Measurements from ENCODE around the gene CPA4. TPM values are rescaled to one million over a fixed set of nuclear protein-coding genes. Genes with fewer than 3 reads are reported as not detected.

The CPA4 gene
- total RNA-seq, 1 donor from 2014 or later: not detected

GRCh38 chr7:130345136-130345535, 52.2 kb downstream of the CPA4 start:
- DNase-seq (ENCODE audit: low spot score): no peak
- H3K4me1 Mint-ChIP-seq (ENCODE audit: low read depth): peaks cover 3% of the 10 kb centered on the region
- H3K9me3 Mint-ChIP-seq: no peaks in the 10 kb centered on the region
- no peaks in the 10 kb centered on the region for H3K36me3 Mint-ChIP-seq (ENCODE audit: low read depth)
- H3K27ac Mint-ChIP-seq: no peak overlapping the region
- H3K4me3 Mint-ChIP-seq (ENCODE audit: low read depth): no peak overlapping the region
- intact Hi-C loops (cut with micrococcal nuclease): no loop called here
- peaks cover 6% of the 10 kb centered on the region for H3K27me3 Mint-ChIP-seq (ENCODE audit: low read depth)

GRCh38 chr7:130345725-130346124, 52.8 kb downstream of the CPA4 start:
- no peak for DNase-seq (ENCODE audit: low spot score)
- Mint-ChIP-seq H3K4me1 (ENCODE audit: low read depth) (peaks cover 3% of the 10 kb centered on the region), H3K4me3 (ENCODE audit: low read depth) (no peak overlapping the region), H3K27ac (no peak overlapping the region), H3K9me3 (no peaks in the 10 kb centered on the region), H3K27me3 (ENCODE audit: low read depth) (peaks cover 6% of the 10 kb centered on the region), H3K36me3 (ENCODE audit: low read depth) (no peaks in the 10 kb centered on the region)
- intact Hi-C loops (cut with micrococcal nuclease): no loop called here

DNA sequence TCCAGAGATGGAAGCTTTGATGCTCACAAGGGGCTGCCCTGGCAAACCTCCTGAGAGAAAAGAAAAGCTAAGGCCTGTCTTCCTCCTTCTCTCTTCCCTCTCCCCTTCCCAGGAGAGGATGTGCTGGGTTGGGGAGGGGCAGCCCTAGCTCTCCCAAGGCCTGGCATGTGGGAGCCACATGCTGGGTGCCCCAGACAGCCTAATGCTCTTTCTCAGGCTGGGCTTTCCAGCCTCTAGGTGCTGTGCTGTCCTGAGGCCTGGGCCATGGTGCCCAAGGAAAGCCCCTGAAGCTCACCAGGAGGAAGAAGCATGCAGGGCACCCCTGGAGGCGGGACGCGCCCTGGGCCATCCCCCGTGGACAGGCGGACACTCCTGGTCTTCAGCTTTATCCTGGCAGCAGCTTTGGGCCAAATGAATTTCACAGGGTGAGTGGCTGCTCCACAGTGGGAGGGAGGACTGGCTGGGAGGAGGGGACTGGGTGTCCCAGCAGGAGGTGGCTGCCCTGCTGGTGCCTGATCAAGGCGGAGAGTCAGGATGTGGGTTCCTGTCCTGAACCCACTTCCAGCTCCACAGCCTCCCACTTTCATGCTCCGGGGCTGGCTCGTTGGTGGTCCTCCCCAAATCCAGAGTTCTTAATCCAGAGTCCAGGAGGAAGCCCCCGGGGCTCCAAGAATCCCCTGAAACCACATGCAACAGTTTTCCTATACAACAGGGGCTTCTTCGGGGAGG, 53.4 kb downstream of the CPA4 start:
- no peak overlapping the region for H3K4me3 Mint-ChIP-seq (ENCODE audit: low read depth)
- intact Hi-C loops (cut with micrococcal nuclease): no loop called here
- no peaks in the 10 kb centered on the region for H3K36me3 Mint-ChIP-seq (ENCODE audit: low read depth)
- H3K9me3 Mint-ChIP-seq: no peaks in the 10 kb centered on the region
- no peak overlapping the region for H3K27ac Mint-ChIP-seq
- DNase-seq (ENCODE audit: low spot score): no peak
- peaks cover 6% of the 10 kb centered on the region for H3K27me3 Mint-ChIP-seq (ENCODE audit: low read depth)
- H3K4me1 Mint-ChIP-seq (ENCODE audit: low read depth): peaks cover 4% of the 10 kb centered on the region

DNA sequence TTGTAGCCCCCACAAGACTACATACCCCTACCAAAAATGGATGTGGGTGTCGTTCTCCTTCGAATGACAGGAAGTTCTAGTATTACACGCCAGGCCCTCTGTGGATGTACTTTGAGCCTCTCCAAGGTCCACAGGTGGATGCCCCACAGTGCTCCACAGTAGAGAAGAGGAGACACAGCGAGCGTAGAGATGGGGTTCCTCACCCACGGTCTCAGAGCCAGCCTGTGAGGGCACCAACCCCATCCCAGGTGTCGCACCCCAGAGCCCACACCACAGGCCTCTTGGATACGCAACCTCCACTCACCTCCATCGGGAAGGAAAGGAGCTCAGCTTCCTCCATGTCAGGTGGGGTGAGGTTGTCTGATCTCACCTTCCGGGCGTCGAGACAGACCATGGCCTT, 54.0 kb downstream of the CPA4 start:
- Mint-ChIP-seq H3K27ac (no peak overlapping the region), H3K27me3 (ENCODE audit: low read depth) (peaks cover 6% of the 10 kb centered on the region), H3K9me3 (no peaks in the 10 kb centered on the region), H3K36me3 (ENCODE audit: low read depth) (no peaks in the 10 kb centered on the region), H3K4me1 (ENCODE audit: low read depth) (peaks cover 8% of the 10 kb centered on the region), H3K4me3 (ENCODE audit: low read depth) (no peak overlapping the region)
- intact Hi-C loops (cut with micrococcal nuclease): no loop called here
- DNase-seq (ENCODE audit: low spot score): no peak

- H3K4me1 Mint-ChIP-seq (ENCODE audit: low read depth): peaks cover 9% of the 10 kb centered on the region
- no peak overlapping the region for H3K27ac Mint-ChIP-seq
- peaks cover 4% of the 10 kb centered on the region for H3K27me3 Mint-ChIP-seq (ENCODE audit: low read depth)
- H3K9me3 Mint-ChIP-seq: no peaks in the 10 kb centered on the region
- no peak for DNase-seq (ENCODE audit: low spot score)
- no peak overlapping the region for H3K4me3 Mint-ChIP-seq (ENCODE audit: low read depth)
- H3K36me3 Mint-ChIP-seq (ENCODE audit: low read depth): no peaks in the 10 kb centered on the region
- intact Hi-C loops (cut with micrococcal nuclease): no loop called here
Observed at GRCh38 chr7:130349911-130350782, 57.2 kb downstream of the CPA4 start.

DNA sequence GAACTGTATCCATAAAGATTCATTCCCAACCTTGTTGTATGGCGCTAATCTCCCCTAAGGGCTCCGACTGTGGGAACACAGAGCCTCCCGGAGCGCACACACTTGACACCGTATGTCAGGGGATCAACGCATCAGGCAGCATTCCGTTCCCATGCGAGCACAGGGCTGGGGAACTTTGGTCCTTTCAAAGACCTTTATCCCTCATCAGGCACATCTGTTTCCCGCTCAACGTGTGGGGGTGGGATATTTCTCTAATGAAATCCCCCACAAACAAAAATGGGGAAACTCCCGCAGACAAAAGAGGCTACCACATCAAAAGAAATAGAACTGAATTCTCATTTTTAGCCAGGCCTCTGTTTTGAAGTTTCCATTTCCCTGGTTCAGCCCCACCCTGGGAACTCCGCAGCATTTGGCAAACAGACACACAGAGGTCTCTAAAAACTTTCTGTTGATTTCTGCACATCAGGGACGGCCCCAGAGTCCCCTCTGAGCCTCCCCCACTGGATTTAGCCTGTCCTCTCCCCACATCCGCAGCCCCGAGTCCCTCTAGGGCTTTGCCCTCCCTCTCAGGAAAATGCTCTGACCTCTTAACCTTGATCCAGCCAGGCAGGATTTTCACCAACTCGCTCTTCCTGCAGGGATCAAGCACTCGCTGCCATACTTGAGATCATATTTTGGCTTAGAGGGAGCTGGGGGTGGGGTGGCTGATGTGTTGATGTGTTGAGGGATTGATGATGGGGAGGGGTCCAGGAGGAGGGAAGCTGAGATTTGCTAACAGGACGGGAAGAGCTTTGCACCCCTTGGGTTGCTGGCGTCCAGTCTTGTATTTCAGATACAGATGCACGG, 58.2 kb downstream of the CPA4 start:
- Mint-ChIP-seq H3K27me3 (ENCODE audit: low read depth) (no peaks in the 10 kb centered on the region), H3K4me1 (ENCODE audit: low read depth) (peaks cover 7% of the 10 kb centered on the region), H3K27ac (no peak overlapping the region), H3K4me3 (ENCODE audit: low read depth) (no peak overlapping the region), H3K9me3 (no peaks in the 10 kb centered on the region), H3K36me3 (ENCODE audit: low read depth) (no peaks in the 10 kb centered on the region)
- intact Hi-C loops (cut with micrococcal nuclease): no loop called here
- no peak for DNase-seq (ENCODE audit: low spot score)

DNA sequence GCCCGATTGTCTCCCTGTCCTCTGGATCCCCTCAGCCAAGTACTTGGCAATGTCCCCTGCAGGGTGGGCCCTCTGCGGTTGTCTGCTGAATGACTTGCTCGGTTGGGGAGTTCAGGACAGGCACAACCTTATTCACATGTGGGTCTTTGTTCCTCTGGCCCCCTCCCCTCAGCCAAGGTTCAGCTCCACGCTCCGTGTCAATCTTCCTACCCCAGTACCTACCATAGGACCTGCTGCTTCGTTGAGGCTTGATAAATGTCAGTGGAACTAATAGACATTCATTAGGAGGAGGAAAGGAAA, 58.8 kb downstream of the CPA4 start:
- intact Hi-C loops (cut with micrococcal nuclease): no loop called here
- H3K27ac Mint-ChIP-seq: no peak overlapping the region
- H3K4me3 Mint-ChIP-seq (ENCODE audit: low read depth): no peak overlapping the region
- H3K36me3 Mint-ChIP-seq (ENCODE audit: low read depth): no peaks in the 10 kb centered on the region
- no peaks in the 10 kb centered on the region for H3K27me3 Mint-ChIP-seq (ENCODE audit: low read depth)
- no peak for DNase-seq (ENCODE audit: low spot score)
- H3K9me3 Mint-ChIP-seq: no peaks in the 10 kb centered on the region
- peaks cover 7% of the 10 kb centered on the region for H3K4me1 Mint-ChIP-seq (ENCODE audit: low read depth)

DNA sequence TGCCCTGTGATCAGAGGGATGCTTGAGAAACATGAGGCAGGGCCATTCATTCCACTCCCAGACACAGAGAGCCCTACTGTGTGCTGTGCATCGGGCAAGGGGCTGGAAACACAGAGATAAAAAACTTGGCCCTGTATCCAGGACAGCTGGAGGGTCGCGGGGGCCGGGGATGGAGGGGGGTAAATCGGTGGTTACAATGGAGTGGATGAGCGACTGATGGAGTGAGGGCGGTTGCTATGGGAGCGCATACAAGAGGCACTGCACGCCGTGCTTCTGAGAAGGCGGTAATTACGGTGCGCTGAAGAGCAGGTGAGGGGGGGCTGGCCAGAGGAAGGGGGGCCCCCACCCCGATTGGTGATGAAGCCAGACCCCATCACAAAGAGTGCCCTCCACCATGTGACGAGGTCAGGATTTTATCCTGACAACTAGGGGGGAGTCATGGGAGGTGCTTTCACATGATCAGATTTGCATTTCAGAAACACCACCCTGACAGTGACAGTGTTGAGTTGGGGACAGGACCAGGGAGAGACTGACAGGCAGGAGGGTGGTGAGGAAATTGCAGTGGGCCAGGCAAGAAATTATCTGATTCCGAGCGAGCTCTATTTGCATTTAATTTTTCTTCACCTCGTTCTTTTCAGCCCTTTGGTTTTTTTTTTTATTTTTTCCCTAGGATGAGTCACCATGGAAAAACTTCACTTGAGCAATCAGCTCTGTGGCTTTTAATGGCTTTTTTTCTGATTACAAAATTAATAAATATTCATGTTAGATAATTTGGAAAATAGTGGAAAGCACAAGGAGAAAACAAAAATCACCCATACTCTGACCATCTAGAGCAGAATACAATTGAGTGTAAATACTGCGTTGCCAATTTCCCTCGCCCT, 59.5 kb downstream of the CPA4 start:
- H3K4me1 Mint-ChIP-seq (ENCODE audit: low read depth): peaks cover 7% of the 10 kb centered on the region
- H3K27ac Mint-ChIP-seq: no peak overlapping the region
- H3K9me3 Mint-ChIP-seq: no peaks in the 10 kb centered on the region
- no peaks in the 10 kb centered on the region for H3K27me3 Mint-ChIP-seq (ENCODE audit: low read depth)
- H3K4me3 Mint-ChIP-seq (ENCODE audit: low read depth): no peak overlapping the region
- DNase-seq (ENCODE audit: low spot score): no peak
- H3K36me3 Mint-ChIP-seq (ENCODE audit: low read depth): no peaks in the 10 kb centered on the region
- intact Hi-C loops (cut with micrococcal nuclease): no loop called here

DNA sequence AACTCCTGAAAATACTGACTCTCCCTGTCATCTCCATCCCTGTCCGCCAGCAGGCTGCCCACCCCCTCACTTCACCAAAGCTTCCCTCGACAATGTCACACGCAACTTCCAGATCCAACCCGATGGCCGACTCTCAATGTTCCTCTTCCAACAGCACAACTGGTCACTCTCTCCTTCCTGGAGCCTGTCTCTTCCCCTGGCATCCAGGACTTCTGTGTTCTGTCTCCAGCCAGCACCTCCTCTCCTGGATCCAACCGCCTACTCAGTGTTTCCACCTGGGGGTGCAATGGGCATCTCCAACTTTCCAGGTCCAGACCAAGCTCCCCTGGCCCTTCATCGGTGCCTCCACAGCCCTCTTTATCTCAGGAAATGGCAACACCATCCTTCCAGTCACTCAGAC, 60.2 kb downstream of the CPA4 start:
- no peaks in the 10 kb centered on the region for H3K27me3 Mint-ChIP-seq (ENCODE audit: low read depth)
- no peak for DNase-seq (ENCODE audit: low spot score)
- H3K9me3 Mint-ChIP-seq: no peaks in the 10 kb centered on the region
- H3K4me3 Mint-ChIP-seq (ENCODE audit: low read depth): no peak overlapping the region
- H3K27ac Mint-ChIP-seq: no peak overlapping the region
- intact Hi-C loops (cut with micrococcal nuclease): no loop called here
- H3K36me3 Mint-ChIP-seq (ENCODE audit: low read depth): no peaks in the 10 kb centered on the region
- peaks cover 7% of the 10 kb centered on the region for H3K4me1 Mint-ChIP-seq (ENCODE audit: low read depth)

DNA sequence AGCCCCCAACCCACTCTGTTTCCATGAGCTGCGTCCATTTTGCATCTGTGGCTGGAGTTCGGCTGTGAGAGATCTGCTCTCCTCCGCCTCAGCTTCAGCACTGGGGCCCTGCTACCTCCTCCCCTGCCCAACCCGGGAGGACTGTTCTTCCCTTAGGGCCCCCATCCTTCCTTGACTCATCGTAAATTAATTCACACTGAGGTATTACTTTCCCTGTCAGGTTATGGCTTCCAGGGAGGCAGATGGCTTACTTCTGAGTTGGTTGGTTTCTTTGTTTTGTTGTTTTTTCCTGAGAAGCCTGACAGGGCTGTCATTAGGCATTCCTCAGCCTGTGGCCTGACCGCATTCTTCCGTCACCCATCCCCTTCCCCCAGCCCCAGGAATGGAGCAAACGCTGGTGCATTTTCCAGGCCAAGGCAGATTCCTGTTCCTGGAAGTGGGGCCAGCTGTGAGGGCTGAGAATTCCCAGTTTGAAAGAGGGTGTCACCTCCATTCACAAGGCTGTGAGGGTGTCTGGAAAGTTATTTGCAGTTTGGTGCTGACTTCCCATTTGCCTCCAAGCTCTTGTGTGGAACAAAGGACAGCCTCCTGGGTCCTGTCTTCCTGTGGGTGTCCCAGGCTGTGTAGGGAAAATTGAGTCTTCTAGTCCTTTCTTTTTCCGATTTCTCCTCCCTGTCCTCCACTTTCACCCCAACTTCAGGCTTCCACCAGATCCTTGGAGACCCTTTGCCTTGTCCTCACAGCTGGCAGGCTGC, 63.3 kb downstream of the CPA4 start:
- Mint-ChIP-seq H3K36me3 (ENCODE audit: low read depth) (no peaks in the 10 kb centered on the region), H3K9me3 (peaks cover 14% of the 10 kb centered on the region), H3K27ac (no peak overlapping the region), H3K4me1 (ENCODE audit: low read depth) (peaks cover 5% of the 10 kb centered on the region), H3K27me3 (ENCODE audit: low read depth) (no peaks in the 10 kb centered on the region), H3K4me3 (ENCODE audit: low read depth) (no peak overlapping the region)
- intact Hi-C loops (cut with micrococcal nuclease): no loop called here
- DNase-seq (ENCODE audit: low spot score): no peak

DNA sequence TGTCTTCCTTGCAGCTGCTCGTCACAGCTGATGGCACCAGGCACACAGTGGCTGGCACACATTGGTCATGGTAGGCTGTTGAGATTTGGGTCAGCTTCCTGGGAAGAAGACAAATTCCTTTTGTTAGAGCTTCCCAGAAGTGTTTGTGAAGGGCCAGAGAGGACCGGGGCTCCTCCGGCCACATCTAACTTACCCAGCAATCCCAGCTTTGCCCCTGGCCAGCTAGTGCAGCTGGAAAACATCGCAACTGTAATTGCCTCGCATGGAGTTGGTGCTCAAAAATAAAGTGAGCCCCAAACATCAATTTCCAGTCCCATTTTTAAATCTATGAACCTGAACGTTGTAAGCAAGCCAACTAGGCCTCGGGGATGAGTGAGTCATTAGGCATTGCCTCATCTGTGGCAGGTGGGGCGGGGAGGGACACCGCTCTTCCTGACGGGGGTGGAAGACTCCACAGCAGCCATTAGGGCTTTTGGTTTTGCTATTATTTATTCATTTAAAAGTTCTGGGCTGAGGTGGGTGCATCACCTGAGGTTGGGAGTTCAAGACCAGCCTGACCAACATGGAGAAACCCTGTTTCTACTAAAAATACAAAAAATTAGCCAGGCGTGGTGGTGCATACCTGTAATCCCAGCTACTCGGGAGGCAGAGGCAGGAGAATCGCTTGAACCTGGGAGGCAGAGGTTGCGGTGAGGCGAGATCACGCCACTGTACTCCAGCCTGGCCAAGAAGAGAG, 64.1 kb downstream of the CPA4 start:
- Mint-ChIP-seq H3K4me3 (ENCODE audit: low read depth) (no peak overlapping the region), H3K36me3 (ENCODE audit: low read depth) (no peaks in the 10 kb centered on the region), H3K27me3 (ENCODE audit: low read depth) (no peaks in the 10 kb centered on the region), H3K27ac (no peak overlapping the region), H3K9me3 (peaks cover 14% of the 10 kb centered on the region), H3K4me1 (ENCODE audit: low read depth) (no peaks in the 10 kb centered on the region)
- DNase-seq (ENCODE audit: low spot score): no peak
- intact Hi-C loops (cut with micrococcal nuclease): no loop called here

Measured in activated T-helper 2 cell treated with anti-CD3 and anti-CD28 coated beads, Interferon-gamma antibody, Interleukin-2, Interleukin-4, amounts not matched to agents 10 μg/mL and 5 μg/mL and 100 μg/mL, durations not matched to agents 14 hours and 24 hours and 36 hours (primary cell).